Measurements from ENCODE around the gene FTO.

The FTO gene

DNA sequence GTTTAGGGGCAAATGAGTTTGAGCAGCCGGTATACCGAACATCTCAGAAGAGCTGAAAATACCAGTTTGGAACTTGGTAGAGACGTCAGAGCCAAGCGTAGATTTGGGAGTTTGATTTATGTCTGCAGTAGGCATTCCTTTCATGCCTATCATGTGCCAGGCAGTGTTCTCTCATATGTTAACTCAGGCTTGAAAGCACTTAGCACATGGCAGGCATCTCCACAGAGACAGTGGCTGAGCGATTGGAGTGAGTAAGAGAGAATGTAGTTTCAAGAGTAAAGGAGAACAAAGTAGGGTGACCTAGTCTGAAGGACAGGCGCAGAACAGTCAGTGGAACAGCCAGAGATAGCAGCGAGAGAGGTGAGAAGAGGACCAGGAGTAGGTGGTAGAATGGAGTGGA is 207.0 kb downstream of the FTO start:
- DNase-seq, result no peak

DNA sequence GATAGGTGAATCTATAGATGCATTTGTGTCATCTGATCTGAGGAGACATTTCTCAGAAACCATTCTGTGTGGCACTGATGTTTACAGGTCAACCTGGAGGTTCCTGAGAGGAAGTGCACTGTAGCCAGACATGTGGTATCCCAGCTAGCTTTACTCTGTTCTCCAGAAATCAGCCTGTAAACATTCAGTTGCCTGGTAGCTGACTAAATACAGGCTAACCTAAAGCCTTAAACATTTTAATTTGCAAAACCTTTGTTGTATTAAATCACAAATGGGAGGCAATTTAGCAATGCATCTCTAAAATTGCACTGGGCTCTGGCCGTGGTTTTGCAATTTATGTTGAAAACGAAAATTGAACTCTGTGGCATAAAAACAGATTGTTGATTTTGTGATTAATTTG is 207.6 kb downstream of the FTO start:
- no peak for DNase-seq

DNA sequence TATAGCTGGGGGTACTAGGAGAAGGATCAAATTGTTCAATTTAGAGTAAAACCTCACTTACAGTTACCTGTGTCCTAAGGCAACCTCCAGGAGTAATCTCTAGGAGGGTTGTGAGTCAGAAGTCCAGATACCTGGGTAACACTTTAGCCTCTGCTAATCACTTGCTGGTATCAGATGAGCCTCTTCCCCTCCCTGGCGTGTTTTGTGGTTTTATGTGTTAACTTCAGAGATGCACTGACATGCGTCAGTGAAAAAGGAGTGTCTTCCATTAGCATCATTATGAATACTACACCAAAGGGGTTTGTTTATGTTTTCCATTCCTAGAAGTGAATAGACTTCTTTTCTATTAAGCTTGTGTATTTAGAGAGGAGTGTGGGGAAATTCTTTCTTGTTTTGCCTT is 208.2 kb downstream of the FTO start:
- DNase-seq, result no peak

DNA sequence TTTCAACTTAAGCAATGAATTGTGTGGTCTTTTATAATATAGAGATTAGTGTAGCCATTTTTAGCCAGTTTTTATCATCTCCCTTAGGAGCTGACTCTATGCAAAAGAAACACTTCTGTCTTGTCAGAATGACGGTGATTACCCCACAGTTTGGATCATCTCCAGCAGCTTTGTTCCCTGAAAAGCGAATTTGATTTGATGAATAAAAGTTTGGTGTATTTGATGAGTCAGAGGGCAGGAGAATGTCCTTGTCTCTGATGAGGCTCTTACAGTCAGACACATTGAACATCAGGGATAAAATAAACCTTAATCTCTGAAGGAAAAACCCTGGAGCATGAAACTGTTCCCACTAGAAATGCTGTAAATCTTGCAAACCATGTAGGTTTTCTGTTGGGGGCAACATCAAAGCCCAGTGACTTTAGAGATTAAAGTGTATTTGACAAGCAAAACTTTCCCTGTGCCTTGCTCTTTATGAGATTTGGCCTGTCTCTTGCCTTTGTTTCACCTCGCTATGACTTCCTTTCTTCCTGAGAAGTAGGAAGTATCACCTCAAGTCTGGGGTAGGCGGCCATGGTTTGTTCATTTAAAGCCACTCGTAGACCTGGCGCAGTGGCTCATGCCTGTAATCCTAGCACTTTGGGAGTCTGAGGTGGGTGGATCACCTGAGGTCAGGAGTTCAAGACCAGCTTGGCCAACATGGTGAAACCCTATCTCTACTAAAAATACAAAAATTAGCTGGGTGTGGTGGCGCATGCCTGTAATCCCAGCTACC is 209.3 kb downstream of the FTO start:
- no peak for DNase-seq

DNA sequence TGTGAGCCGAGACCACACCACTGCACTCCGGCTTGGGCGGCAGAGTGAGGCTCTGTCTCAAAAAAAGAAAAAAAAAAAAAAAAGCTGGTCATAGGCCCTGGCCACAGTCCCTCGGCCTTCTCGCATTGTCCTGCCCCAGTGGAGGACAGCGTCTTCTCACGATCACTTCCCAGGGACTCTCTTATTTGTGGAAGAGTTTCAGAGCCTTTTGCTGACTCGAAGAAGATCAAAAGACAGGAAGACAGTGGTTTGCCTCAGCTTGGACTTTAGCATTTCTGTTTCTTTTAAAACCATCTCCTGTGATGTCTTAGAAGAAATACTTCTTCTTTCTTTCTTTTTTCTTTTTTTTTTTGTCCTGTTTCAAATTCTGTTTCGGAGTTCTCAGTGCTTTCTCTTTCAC is 210.0 kb downstream of the FTO start:
- no peak for DNase-seq

DNA sequence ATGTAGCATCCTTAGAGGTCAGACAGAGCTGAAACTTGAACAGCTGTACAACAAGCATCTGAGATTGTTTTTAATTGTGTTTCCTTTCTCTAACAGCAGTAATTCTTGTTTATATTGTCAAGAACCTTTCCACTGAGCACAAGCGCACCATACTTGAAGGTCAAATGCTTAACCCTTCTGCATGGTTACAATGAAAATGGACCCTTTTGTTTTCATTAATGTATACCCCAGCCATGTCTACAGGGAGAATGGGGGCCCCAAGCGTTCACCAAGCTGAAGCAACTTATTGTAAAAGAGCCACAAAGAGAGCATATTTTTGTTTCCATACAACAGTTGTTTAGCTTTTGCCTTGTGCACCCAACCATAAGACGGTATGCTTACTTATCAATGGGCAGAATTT is 210.8 kb downstream of the FTO start:
- no peak for DNase-seq

DNA sequence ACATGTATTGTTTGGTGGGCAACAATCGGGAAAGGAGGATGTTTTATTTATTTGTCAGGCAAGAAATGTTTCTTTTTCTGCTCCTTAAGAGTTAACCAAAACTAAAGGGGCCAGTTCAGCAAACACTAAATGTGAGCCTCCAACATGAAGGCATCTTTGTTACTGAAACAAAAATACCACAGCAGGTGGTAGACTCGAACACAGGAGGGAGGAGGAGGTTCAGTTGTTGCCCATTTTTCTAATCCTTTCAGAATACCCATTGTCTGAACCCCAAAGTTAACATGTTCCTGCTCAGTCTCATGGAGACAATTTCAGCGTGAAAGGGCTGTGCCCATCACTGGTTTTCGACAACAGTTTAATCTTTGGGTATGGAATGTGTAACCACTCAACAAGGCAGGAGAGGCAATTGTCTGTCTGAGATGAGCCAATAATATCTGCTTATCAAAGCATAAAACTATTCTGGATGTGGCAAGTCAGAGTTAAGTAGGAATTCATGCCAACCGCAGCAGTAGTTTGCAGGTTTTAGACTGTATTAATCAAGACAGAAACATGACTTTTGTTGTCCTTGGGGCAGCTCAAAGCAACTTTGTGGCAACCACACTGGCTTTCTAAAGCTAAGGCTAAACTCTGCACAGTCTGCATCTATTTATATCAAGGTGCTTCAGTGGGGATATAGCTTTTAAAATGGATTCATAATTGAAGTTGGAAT is 211.7 kb downstream of the FTO start:
- DNase-seq, result no peak

DNA sequence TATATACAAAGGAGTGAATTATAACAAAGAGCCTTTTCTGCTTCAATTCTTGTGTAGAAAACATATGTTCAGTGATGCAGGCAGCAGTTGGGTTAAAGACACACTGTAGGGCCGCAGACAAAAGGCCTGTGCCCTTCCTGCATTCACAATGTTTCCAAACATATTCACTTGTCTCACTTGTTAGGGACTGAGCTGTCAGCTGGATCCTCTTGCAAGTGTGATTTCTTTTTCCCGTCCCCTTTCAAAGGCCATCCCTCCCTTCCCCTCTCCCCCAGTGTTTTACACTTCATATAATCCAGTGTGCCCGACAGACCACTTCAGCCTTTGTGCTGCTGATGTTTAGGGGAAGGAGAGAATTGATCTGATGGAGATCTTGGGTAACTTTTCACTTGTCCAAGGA is 217.0 kb downstream of the FTO start:
- no peak for DNase-seq

DNA sequence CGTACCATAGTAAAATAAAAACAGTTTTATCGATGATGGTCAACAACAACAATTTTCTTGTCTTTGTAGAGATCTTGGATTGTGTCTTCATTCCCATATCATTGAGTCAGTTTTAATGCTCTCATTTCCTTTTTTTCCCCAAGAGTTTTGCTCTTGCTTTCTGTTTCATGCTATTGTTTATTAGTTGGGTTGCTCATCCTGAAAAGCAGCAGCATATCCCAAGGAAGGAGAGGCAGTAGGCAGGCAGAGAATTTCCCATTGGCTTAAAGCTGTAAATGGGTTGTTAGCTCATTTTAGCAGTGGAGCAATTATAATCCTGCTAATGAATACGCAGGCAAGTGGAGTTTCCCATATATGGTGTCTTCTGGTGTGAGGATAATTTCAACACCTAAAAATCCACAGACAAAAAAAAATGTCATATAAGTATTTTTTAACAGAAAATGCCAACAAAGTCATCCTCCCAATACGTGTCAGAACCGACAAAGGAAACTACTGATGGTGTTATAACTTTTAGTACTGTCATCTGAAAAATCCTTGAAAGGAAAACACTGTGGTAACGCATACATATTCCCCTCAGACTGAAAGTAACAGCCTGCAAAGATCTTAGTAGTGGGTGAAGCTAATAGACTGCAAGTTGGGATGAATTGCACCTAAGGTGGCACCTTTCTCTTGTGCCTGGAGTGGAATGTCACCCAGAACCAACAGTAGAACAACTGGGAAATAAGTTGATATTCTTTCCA is 218.3 kb downstream of the FTO start:
- no peak for DNase-seq

DNA sequence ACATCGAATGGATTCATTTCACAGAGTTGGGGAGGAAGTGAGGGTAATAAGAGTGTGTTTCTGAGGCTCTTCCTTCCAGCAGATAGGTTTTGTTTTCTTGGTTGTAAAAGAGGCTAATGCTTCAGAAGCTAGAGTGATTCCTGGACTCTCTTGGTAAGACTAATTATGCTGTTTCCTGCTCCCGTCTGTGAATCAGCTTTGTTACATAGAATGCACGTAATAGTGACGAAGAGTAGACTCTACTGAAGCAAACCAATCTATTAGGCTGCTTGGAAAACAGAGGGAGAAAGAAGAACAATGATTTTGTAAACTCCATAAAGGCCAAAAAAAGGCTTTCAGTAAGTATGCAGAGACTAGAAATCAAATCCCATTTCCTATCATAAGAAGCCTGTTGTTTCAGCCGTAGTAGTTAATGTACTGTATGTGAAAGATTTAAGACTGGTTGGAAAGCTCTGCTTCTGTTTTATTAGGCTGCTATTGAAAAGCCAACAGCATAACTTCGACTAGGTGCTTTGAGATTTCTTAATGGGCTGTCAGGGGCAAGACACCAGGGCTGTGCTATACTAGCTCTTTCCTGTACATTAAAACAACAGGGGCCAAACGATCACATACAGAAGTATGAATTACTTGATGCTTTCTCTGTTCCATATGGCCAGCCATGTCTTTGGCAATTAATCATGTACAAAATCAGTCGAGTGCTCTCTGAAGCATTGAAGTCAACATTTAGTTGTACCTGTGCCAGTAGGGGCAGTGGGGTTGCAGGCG is 219.0 kb downstream of the FTO start:
- DNase-seq, result no peak

DNA sequence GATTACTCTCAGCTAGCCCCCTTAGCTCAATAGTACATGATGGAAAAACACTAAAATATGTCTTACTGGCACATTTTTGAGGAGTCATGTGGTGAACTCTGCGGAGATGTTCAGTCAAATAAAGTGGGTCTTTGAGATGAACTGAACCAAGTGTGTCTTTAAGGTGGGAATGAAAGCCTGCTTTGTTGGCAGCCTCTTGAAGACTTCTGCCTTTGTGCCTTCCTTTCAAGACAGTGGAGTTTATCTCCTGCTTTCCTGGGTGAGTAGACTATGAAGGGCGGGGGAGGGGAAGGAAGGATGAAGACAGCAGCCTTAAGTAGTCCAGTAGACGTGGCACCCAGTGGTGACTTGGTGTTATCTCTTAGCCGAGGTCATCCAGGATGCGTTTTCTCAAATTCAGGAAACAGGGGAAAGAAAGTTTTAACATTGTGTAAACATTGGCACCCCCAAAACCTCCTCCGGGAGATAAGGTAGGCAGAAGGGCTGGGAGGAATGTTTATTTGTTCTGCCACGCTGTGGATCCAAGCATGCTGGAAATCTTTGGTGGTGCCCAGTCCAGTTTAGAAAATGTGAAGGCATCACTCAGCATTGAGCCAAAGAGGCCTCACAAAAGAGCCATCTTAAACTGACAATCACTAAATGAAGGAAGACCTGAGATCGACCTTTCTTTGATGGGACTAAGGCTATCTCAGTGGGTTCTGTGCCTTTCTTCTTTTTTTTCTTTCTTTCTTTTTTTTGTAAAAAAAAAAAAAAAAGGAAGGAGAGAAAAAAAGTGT is 220.6 kb downstream of the FTO start:
- no peak for DNase-seq

DNA sequence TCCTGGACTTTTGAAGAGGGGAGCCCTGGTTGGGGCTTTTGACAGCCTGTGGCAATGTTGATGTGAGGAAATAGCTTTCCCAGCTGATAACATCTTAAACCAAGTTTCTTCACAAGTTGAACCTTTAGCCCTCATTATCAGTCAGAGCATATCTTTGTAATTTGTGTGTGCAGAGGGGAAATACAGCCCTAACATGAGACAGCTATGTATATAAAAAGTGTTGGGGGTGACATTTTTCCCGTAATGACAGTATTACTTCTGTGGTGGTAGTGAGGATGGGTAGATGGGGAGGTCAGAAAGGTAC is 221.1 kb downstream of the FTO start:
- no peak for DNase-seq

DNA sequence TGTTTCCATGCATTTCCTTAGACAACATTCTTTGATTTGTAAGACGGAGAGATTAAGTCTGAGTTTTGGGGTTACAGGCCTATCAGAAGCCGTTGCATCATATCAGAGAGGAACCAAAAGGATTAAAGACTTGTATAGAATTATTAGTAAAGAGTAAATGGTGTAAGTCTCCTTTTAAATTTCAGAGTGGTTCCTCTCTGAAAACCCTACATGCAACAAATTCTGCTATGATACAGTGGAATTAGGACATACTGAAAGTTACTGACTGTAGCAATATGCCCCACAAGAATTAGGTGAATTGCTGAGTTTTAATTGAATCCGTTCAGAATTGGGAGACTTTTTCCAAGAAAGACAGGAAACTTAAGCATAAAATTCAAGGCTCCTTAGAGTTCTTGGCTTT is 221.6 kb downstream of the FTO start:
- DNase-seq, result no peak

DNA sequence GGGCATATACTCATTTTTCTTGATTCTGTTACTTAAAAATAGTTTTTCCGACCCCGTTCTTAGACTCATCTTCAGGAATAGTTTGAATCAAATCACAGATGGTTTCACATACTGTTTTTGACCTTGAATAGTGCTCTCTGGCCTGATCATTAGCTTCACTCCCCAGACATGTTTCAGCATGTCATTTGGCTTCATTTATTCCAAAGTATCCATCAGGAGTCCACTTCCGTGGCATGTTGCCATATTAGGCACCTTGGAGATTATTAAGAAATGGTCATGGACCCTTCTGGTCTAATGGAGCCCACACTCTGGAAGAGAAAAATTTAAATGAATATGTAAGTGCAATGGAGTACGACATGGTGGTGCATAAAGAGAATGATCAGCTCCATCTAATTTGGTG is 222.3 kb downstream of the FTO start:
- no peak for DNase-seq

DNA sequence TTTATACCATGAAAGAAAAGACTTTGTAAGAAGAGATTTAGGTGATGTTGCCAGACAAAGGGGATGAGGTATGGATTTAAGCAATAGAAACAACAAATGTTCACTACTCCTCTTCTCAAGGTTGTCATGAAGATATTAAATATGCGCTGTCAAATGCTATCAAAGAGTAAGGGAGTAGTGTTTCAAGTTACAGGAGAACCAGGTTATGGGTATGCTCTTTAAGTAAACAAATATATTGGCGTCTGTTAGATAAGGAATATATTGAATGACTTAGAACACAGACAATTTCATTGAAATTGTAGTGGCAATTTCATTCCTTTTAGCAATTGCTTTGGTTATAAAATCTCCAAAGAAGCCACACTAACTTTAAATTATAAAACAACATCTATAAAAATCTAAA is 229.0 kb downstream of the FTO start:
- DNase-seq, result no peak

DNA sequence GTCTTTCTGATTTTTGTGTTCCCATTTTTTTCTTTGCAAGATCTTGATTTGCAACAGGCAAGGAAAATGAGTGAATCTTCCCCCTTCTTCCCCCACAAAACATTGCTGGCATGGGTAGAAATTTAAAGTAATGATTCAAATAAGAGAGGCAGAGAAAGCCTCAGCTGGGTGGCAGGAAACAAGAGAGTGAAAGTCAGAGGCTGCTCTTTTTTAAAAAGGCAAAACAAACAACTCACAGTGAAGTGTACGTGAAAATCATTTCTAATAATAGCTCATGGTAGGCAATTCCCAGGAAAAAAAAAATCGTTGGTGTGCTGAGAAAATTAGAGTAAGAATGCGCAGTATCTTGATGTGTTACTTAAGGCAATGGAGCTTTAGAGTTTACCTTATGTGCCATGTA is 229.5 kb downstream of the FTO start:
- no peak for DNase-seq

DNA sequence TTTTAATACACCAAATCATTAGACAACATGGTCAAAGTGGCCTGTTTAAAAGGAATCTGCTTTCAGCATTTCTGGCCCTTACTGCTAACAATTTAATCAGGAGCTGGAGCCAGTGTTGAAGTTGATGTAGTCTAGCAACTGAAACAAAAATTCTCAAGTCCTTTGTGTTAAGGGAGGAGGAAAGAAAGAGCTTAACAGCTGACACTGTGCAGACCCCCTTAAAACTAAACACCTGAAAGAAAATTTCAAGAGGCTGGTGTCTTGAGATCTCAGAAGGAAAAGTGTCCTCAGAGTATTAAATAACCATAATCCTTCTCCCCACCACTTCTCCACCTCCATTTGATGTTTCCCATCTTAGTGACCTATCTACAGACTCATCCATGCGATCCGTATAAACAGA is 232.1 kb downstream of the FTO start:
- DNase-seq, result no peak

DNA sequence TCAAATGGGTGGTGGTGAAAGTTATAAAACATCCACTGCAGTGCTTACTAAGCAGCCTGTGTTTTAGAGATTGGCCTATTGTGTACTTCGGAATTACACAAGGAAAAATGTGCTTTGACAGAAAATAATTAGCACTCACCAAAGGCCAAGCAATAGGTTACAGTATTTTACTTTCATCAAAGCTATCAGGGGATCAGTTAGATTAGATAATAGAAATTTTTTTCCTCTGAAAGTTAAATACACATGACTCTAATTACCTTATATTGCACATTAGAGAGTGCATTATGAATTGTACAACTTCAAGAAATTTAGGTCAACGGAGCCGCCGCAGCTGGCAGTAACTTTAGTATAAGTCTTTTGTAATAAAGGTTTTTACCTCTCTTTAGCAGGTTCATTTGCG is 232.6 kb downstream of the FTO start:
- no peak for DNase-seq

DNA sequence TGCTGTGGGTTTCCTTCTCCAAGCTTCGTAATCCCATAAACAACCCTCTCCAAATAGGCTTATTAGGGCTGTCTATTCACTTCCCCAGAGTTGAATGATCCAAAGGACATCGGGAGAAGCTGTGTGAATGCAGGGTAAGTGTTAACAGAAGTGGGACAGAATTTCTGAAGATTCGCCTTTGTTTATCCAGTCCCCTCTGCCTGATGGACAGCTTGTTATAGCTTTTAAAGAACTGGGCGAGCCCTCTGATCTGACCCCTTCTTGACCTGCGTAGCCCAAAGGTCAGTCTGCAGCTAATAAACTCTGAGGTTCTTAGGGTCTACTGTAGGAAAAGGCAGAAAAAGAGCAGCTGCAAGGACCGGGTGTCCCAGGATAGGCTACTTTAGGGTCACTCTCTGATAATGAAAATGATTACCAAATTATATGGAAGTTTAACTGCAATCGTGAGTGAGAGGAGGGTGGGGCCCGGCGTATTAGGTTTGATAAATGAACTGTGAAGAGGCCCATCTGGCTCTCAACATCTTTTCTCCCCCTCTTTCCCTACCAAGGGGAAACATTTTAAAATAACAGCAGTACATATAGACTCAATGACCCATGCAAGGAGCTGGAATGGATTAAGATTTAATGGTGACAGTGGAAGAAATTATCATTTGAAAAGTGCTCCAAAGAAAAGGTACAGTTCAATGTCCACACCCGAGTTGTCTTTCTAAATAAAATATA is 233.4 kb downstream of the FTO start:
- no peak for DNase-seq

DNA sequence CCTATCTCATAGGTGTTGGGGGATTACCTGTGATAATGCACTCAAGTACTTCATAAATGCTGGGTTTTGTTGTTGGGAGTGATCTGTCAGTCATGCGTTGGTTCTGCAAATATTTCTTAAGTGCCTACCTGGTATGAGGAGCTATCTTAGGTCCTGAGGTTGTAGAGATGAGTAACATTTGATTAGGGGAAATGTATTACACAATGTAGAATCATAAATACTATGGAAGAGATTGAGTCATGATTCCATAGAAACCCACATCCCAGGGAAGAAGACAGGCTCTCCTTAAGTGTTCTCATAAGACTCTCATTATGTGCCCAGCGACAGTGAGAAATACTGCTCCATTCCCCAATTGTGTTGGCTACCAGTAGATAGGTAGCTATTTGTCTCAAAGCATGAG is 240.1 kb downstream of the FTO start:
- no peak for DNase-seq

DNA sequence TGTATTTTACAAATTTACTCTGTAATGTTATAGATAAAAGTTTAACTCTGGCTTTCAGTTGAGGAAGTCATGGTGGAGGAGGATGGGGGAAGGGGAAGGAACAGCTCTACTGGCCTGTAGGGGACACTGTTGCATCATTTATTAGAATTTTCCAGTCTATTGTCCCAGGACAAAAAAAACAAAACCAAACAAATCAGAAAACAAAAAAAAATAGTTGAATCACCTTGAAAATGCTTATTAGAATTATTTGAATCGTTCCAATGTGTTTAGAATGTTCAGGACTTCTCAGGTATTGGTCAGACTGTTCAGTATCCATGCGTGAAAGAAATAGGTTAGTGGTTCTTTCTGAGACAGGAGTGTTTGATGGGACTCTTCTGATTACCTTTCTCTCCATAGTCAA is 242.0 kb downstream of the FTO start:
- no peak for DNase-seq

DNA sequence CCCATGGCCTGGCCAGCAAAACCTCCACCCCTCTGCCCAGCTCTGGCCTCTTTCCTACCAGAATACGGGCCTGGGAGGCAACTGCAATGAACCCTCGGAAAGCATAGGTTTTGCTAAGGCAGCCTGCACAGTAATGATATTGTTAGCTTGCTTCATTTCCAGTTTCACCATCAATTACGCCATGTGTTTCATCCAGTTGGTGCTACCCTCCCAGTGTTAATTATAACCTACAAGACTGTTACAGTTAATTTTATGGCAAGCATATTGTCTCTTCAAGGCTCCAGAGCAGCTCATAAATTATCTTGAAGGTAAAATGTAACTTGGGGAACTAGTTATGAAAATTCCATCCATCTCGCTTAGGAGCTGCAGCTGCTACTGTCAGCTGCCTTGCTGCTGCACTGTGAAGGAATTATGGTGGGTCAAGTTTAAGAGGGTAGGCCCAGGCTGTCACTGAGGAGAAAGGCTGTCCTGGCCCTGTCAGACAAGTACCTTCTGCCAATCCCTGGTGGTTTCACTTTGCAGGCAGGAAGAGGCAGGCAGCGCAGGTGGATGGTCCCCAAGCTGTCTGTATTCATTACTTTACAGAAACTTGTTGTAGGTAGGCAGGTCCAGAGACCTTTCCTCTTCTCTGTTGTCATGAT is 242.9 kb downstream of the FTO start:
- DNase-seq, result no peak
